Occipital lobe (tissue), 3 donors: ENCODE measurements around the gene FIGLA. TPM values are rescaled to one million over a fixed set of nuclear protein-coding genes. Genes with fewer than 3 reads are reported as not detected.
"Not testable (repeated sequence)": the region's sequence is repeated elsewhere in the genome, so short reads cannot be mapped to it uniquely, and the experiment has no call there.

Experiments used
- DNase-seq: peaks from one replicate; lab custom pipeline; 2025; lab: John Stamatoyannopoulos, UW
- small RNA-seq: library from RNA; depleted of rRNA; stranded (forward); fragments of <200 nt; gene quantifications from one replicate; pipeline ENCODE3, GENCODE V24; 2014
- total RNA-seq: library from RNA; depleted of rRNA; stranded (reverse); fragments of >200 nt; gene quantifications from one replicate; pipeline ENCODE4 v1.2.3, GENCODE V29; 2014

Gene FIGLA
- total RNA-seq, 1 donor from 2014 or later: not detected

DNA sequence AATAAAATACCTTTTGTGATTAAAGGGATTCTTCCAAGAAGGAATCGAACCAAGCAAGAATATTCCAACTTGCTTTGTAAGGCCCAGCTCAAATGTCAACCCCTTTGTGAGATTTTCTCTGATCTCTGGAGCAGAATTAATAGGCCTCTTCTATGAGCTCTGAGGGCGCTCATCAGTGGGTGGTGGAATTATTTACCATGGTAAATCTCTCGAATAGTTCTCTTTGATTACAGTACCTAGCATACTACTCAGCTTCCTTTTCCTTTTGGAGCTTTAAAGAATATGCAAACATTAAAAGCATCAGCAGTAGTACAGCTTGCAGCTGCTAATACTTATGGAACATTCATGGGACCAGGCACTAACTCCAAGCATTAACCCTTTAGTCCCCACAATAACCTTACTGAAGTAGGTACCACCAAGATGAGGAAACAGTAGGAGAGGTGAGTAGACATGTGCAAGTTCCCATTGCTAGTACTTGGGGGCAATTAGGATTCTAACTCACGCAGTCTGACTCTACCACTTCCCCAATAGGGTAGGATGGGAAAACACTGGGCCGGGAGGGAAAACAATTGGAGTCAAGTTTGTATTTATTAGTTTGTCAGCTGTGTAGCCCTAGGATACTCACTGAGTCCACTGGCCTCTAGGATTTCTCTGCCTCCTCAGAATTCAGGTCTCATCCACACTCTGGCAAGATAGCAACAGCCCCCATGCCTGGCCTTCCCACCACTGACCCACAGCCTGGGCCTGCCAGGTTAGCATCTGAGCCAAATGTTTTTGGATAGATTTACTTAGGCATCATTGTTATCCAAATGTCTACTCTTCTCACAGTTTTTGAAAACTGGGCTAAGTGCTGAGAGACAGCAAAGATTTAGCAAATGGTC, 44.1 kb downstream of the FIGLA start:
- no peak for DNase-seq

DNA sequence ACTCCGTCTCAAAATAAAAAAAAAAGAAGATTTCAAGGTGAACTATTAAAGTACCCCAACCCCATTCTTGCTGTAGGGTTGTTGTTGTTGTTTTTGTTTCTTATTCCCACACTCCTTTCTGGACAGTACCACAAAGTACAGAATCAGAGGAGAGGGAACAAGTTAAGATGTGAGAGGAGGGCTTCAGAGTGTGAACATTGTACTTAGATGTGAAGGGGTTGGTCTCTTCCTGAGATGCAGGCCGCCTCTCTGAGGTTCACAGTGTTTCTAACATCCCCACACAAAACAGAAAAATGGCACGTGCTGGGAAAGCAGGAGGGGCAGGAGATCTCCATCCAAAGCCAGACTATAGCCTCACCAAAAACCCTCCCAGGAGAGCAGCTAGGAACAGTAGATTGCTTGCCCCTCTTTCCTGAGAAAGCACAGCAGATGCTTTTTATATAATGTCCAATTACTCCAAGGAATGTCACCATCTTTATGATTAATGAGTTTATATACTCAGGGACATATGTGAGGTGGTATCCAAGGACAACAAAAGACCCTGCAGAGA, 45.1 kb downstream of the FIGLA start:
- no peak for DNase-seq

DNA sequence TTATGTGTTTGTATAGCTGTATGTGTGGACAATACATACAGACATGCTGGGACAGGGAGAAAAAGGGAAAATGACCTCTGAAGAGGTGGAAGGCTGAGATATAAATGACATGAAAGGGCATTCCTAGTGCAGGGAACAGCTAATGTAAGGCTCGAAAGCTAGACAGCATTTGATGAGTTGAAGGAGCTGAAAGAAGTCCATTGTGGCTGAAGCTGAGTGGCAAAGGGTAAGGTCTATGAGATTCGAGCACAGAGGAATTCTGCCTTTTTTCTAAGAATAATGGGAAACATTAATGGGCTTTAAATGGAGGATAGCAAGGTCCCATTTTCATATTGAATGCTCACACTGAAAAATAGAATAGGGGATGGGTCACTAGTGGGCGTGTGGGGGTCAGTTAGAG, 46.0 kb downstream of the FIGLA start:
- no peak for DNase-seq

DNA sequence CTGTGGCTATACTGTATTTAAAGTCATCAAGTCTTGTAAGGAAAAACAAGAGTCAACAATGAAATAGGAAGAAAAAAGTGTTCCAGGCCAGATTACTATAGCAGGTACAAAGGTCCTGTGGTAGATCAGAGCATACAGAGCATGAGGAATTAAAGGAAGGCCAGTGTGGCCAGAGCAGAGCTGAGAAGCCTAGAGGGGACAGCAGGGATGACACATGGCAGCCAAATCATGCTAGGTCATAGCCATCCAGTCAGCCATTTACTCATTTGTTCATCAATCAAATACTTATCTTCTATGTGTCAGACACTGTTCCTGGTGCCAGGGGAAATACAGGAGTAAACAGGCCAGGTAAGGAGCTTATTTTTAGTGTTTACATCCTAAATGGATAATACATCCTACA, 46.8 kb downstream of the FIGLA start:
- DNase-seq: no peak

DNA sequence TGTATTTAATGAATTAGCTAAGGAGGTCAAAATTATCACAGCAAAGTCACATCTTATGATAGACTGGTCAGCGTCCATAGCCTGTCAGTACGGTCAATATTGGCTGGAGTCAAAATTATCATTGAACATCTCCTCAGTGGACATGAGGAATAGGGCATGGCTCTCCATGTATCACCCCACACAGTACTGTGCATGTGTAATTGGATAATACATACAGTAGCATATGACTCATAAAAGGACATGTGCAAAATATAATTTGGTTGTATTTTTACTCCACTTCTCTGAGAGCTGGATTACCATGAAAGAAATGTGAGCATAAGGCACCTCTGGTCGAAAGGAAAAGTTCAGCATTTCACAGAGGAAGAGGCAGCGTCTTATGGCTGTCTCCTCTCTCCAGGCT, 47.4 kb downstream of the FIGLA start:
- no peak for DNase-seq

DNA sequence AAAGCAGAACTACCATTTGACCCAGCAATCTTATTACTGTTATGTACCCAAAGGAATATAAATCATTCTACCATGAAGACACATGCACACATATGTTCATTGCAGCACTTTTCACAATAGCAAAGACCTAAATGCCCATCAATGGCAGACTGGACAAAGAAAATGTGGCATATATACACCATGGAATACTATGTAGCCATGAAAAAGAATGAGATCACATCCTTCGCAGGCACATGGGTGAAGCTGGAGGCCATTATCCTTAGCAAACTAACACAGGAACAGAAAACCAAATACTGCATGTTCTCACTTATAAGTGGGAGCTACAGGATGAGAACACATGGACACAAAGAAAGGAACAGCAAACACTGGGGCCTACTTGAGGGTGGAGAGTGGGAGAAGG, 51.0 kb downstream of the FIGLA start:
- not testable (repeated sequence) for DNase-seq

DNA sequence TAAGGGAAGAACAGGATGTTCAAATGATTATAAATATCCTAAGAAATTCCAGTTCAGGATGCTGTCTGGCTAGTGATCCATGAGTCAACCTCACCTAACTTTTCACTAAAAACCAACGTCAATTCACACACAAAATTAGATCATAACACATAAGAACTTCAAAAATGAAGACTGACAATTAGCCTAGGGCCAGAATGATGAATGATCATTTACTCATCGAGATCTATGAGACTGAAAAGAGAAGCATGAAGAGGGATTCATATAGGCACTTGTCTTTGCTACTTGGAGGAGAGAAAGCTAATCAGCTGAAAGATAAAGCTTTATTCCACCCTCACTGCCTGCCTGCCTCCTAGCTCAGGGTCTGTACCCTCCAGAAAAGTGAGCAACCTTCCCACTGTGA, 52.3 kb downstream of the FIGLA start:
- no peak for DNase-seq

DNA sequence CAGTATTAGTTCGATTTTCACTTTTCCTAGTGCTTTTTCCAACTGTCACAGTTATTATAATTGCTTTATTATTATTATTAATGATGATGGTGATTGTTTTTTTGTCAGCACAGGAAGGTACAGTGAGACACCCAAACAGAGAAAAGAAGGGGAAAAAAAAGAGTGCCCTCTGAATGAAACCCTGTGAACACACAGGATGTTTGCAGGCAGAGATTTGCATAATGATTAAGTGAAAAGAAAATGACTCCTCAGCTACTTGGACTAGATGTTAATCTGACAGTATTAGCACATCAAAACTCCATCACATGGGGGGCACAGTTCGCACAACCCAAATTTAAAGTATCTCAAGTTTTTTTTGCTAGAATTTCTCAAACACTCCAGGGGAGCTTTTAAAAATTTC, 55.4 kb downstream of the FIGLA start:
- no peak for DNase-seq

DNA sequence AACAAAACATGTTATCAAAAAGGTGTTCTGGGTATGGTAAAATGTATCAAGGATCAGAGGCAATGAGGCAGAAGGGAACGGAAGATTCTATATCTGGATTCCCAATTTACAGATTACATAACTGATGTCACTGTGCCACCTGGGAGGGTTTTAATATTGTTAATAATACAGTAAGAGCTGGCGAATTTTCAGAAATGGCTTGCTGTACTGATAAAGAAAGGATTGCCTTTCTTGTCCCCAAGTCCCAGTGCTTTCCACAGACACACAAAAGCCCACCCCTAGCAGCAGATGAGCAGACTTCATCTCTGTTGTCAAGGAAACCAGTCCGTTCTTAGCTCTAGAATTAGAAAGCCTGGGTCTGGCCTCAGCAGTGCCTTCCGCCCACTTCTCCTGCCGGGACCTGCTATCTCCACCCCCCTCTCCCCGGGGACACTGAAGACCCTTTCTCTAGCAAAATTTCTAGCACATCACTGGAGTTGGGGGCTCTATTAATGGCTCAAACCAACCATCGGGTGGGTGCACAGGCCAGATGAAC, 56.7 kb downstream of the FIGLA start:
- peak; percentile 37 for DNase-seq

DNA sequence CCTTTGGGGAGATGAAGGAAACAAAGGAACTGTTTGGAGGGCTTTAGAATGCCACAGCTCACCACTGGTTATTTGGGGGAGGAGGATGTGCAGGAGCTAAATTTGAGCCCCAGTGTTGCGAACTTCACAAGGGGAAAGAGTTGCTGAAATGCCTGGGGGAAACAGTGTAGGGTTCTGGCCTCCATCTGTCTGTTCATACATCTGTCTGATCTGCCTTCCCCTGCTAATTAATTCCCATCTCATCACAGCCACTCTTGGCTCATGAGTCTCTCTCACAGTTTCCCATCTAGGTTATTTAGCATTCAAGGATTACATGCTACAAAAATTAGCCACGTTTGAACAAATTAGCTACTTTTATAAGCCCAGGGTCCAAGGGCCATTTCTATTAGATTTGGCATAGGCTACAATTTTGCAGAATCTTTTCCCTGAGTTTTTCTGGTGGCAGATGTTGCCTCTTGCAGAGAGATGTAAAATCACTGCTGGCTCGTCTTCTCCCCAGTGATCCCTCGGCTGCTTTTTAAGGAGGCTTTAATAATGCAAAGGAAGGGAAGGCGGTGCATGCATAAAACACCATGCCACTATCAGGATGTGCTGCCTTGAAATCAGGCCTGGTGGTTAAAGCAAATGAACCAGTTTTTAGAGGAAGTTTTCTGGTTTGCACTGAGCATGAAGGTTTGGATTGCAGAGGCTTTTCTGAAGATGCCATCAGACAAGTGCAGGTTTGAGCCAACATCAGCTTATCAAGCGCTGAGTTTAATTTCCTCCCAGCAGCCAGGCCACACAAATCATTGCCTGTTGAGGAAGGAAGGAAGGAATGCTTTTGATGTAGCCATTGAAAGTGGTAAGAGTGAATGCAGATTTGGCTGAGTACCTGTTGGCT, 57.4 kb downstream of the FIGLA start:
- no peak for DNase-seq

DNA sequence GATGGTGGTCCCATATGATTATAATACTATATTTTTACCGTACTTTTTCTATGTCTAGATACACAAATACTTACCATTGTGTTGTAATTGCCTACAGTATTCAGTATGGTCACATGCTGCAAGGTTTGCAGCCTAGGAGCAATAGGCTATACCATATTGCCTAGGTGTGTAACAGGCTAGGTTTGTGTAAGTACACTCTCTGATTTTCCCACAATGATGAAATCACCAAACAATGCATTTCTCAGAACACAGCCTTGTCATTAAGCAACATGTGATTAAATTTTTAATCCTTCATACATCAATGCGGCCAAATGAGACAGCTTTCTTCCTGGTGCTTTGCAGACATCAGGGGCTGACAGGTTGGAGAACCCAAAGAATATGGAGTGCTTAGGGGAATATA, 59.7 kb downstream of the FIGLA start:
- DNase-seq: no peak

DNA sequence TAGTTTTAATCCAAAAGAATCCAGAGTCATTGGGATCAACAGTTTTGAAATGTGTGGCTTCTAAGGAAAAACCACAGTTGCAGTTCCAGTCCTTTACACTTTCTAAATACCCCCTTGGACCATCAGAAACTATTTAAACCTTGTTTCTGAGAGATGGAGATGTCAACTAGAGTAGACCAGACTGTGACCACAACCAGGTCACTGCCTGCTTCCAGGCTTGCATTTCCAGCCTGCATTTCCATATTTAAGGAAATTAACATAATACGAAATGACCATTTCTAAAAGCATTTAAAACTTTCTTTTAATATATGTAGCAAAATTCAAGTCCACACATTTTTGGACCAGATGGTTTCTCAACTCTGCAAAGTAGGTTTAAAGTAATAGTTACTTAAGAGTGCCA, 60.8 kb downstream of the FIGLA start:
- DNase-seq: no peak

DNA sequence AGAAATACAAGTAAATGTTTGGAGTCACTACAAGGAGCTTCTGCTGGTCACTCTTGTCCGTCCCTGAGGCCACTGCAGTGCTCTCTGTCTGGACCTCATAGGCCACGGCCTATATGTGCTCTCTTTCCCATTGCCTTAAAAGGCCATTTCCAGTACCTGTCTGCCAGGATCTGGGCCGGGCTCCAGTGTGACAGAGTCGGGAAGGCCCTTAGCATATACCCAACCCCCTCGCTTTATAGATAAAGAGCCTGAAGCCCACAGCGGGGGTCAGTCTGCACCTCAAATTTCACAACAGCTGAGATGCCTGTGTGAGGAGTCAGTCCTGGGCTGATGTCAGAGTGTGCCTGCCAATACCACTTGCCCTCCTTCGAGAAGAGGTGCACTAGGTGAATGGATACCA, 62.3 kb downstream of the FIGLA start:
- no peak for DNase-seq

Small RNA genes within 50 kb of the gene (small RNA-seq; reads per million reads assigned to genes)
- gene HMGN2P21: not detected

Other genes with a start within 250 kb of the FIGLA start
- gene TGFA, start 236.8 kb downstream of the FIGLA start, total RNA-seq: 14.2 TPM
- 435 TPM for gene ADD2, start 22.4 kb downstream of the FIGLA start, total RNA-seq
- not detected for gene CLEC4F, start 30.0 kb upstream of the FIGLA start, total RNA-seq
- not detected for gene CD207, start 45.2 kb upstream of the FIGLA start, total RNA-seq
- 0.31 TPM for gene VAX2, start 109.9 kb upstream of the FIGLA start, total RNA-seq
- gene ATP6V1B1, start 145.3 kb upstream of the FIGLA start, total RNA-seq: not detected
- 0.62 TPM for gene ANKRD53, start 188.0 kb upstream of the FIGLA start, total RNA-seq
- gene TEX261, start 204.2 kb upstream of the FIGLA start, total RNA-seq: 18.1 TPM